22Rv1 (cell line): ENCODE results near the gene CFAP91.

ENCODE experiments used
- ZFX ChIP-seq: fragments of 450-650 bp; IDR thresholded peaks from 2 replicates; pipeline ENCODE4 v1.6.1; 2017; ENCODE audit warnings: antibody characterized with exemption, borderline replicate concordance
- TF ChIP-seq, protein P1 (sequence below): fragments of 450-650 bp; IDR thresholded peaks from 2 replicates; pipeline ENCODE4 v1.5.1; 2017; ENCODE audit warnings: mild to moderate bottlenecking

DNA sequence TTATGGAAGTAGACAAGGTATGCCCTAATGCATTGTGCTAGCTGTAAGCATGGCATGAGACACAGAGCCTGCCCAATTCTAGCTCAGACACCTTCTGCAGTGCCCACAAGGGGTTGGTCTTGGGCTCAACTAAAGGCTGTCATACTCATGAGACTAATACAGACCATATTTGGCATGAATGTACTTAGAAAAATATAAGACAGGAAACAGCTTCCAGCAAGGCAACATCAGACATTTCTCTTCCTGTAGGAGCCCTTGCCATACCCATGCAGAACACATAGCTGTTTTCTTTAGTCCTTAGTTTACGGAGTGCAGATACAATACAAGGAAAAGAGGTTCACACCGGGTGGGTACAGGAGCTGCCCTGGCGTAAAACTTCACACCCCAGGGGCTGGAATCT lies 48.6 kb downstream of the CFAP91 start:
- TF ChIP-seq, protein P1, sequence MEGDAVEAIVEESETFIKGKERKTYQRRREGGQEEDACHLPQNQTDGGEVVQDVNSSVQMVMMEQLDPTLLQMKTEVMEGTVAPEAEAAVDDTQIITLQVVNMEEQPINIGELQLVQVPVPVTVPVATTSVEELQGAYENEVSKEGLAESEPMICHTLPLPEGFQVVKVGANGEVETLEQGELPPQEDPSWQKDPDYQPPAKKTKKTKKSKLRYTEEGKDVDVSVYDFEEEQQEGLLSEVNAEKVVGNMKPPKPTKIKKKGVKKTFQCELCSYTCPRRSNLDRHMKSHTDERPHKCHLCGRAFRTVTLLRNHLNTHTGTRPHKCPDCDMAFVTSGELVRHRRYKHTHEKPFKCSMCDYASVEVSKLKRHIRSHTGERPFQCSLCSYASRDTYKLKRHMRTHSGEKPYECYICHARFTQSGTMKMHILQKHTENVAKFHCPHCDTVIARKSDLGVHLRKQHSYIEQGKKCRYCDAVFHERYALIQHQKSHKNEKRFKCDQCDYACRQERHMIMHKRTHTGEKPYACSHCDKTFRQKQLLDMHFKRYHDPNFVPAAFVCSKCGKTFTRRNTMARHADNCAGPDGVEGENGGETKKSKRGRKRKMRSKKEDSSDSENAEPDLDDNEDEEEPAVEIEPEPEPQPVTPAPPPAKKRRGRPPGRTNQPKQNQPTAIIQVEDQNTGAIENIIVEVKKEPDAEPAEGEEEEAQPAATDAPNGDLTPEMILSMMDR = no peak
- TF ChIP-seq ZFX = no peak
